GM13977 (cell line): ENCODE data around the gene CCDC137.
A peak's percentile ranks its signal among the peaks of the same experiment; 100 is the strongest.

Experiments
- DNase-seq: peaks from one replicate; pipeline ENCODE4 v3.0.0; 2012; ENCODE audit warnings: low spot score
- in situ Hi-C: fragments of 300-500 bp; cut with MboI; formaldehyde crosslinking; loops from one replicate; pipeline ENCODE4 v1.12.0; 2022; ENCODE audit warnings: low sequenced_read_pairs, low pct_unique_long_range_greater_than_20kb, mixed read lengths, inconsistent platforms; ENCODE audit not compliant: unreplicated experiment
- TF ChIP-seq, protein P1 (sequence below): IDR thresholded peaks from 2 replicates; pipeline ENCODE4 v1.5.1; 2012; ENCODE audit warnings: mild to moderate bottlenecking, control low read depth; ENCODE audit not compliant: insufficient read depth; ENCODE audit errors: extremely low read depth, missing control alignments

Gene CCDC137

DNA sequence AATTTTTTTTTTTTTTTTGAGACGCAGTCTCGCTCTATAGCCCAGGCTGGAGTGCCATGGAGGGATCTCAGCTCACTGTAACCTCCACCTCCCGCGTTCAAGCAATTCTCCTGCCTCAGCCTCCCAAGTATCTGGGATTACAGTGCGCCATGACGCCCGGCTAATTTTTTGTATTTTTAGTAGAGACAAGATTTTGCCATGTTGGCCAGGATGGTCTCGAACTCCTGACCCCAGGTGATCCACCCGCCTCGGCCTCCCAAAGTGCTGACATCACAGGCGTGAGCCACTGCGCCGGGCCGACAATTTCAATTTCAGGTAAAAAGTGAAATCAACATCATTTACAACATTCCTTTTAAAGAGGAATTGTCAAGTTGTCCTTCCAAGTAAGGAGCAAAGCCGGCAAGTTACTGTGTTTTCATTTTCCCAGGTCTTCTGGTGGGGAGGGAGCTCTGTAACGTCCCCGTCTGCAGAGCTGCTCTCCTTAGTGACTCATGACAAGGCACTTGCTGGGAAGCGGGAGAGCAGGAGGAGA lies 30.5 kb upstream of the CCDC137 start:
- in situ Hi-C loops, result no loop called here
- DNase-seq, result no peak
- TF ChIP-seq, protein P1, sequence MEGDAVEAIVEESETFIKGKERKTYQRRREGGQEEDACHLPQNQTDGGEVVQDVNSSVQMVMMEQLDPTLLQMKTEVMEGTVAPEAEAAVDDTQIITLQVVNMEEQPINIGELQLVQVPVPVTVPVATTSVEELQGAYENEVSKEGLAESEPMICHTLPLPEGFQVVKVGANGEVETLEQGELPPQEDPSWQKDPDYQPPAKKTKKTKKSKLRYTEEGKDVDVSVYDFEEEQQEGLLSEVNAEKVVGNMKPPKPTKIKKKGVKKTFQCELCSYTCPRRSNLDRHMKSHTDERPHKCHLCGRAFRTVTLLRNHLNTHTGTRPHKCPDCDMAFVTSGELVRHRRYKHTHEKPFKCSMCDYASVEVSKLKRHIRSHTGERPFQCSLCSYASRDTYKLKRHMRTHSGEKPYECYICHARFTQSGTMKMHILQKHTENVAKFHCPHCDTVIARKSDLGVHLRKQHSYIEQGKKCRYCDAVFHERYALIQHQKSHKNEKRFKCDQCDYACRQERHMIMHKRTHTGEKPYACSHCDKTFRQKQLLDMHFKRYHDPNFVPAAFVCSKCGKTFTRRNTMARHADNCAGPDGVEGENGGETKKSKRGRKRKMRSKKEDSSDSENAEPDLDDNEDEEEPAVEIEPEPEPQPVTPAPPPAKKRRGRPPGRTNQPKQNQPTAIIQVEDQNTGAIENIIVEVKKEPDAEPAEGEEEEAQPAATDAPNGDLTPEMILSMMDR, result no peak

DNA sequence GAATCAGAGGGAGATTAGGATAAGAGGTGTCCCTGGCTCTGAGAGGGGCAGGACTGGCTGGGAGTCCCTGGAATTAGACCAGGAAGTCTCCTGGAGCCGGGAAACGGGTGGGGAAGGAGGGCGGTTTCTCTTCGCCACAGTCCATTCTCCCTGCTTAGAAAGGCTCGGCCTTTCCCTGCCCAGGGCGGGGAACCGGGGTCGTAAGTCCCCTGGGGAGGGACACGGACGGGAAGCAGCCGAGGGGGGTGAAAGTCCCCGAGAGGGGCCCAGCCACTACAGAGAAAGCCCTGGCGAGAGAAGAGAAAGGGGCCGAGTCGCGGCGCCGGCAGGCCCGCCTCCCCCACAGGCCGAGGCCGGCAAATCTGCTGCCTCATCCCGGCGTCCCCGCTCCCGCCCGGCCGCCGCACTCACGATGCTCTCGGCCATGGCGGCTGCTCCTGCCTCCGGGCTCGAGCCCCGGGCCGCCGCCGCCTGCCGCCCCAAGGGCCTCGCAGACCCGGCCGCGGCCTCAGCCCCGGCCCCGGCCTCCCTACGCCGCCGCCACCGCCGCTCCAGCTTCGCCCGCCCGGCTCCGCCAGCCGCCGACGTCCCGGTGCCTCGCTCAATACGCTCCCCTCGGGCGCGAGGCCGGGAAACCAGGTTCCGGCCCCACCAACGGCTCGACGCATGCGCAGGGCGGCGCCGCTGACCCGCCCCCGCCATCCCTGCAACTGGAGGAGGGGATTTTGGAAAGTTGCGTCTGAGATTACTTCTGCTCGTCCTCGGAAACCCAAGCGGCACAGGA lies 29.8 kb upstream of the CCDC137 start, which contains the start of the genes NPLOC4 and TSPAN10:
TSS of gene NPLOC4 (minus strand) at position 608 of the 784 bp plus-strand sequence. CDS start at position 426, 182 bp downstream.
TSS of gene TSPAN10 (plus strand) at position 692 of the 784 bp plus-strand sequence. CDS start 5,217 bp downstream, outside the sequence.
- in situ Hi-C loops, result no loop called here
- TF ChIP-seq, protein P1, result no peak
- DNase-seq, result peak; percentile 97

GRCh38 chr17:81638683-81639082 lies 27.9 kb upstream of the CCDC137 start:
- no peak for DNase-seq
- TF ChIP-seq, protein P1, result no peak
- in situ Hi-C loops, result no loop called here

DNA sequence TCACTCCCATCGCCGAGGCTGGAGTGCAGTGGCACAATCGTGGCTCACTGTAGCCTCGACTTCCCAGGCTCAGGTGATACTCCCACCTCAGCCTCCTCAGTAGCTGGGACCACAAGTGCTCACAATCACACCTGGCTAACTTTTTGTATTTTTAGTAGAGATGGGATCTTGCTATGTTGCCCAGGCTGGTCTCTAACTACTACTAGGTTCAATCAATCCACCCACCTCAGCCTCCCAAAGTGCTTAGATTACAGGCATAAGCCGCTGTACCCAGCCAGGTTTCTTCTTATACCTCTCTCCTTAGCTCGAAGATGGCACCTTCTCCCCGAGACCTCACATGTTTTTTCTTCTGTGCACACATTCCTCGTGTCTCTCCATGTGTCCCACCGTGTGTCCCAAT lies 26.5 kb upstream of the CCDC137 start:
- in situ Hi-C loops, result no loop called here
- no peak for DNase-seq
- TF ChIP-seq, protein P1, result no peak

DNA sequence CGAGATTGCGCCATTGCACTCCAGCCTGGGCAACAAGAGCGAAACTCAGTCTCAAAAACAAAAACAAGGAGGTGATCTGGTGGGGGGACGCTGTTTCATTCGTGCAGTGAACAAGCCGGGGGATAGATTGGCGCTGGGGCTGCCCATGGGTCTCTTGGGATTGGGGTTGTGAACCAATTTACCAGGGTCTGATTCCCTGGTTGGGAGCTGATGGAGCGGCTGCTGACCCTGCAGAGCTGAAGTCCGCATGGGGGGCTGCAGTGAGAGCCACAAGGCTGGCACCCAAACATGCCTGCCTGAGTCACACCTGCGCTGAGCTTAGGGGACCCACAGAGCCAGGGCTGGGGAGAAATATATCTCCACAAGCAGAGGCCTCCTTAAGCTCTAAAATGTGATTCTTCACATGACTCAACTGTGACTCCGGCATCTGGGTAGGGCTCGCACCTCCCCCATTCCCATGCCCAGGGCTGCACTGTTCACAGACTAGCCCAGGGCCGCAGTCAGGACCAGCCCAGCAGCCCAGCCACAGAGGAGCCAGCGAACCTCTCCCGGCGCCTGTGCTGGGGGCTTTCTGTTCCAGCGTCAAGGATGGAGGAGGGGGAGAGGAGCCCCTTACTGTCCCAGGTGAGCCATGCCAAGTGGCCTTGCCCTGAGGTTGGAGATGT lies 24.6 kb upstream of the CCDC137 start:
- TF ChIP-seq, protein P1, result no peak
- DNase-seq, result no peak
- in situ Hi-C loops, result no loop called here

GRCh38 chr17:81644496-81644895 lies 22.0 kb upstream of the CCDC137 start:
- no peak for DNase-seq
- TF ChIP-seq, protein P1, result no peak
- in situ Hi-C loops, result no loop called here
